ENCODE measurements around the gene TEKT2. TPM values are rescaled to one million over a fixed set of nuclear protein-coding genes. Genes with fewer than 3 reads are reported as not detected.

Gene TEKT2
- total and polyA plus RNA-seq, 8 donors = 1.3 to 17.6 (median 1.7) TPM

DNA sequence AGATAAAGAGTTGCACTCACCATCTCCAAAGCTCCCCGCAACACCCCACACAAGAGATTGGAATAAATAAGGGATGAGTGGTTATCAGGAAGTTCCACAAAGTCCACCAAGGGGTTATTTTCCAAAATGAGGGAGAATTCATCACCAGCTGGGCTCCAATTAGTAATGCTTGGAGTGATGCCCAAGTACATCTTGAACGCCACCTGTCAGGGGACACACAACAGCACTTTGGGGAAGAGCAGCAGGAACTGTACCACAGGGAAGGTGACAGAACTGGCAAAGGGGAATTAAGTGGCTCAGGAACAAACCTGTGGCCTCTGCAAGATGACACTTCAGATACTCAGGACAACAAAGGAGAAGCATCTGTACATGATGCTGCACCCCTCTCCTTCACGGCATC, 53.9 kb downstream of the TEKT2 start:
- 91 to 93% methylated on average over 3 of the region's 3 CpGs for WGBS, 2 donors
- H3K4me1 ChIP-seq = peaks cover 3 to 11% (median 5%) of the 10 kb centered on the region in 3 donors
- intact Hi-C loops (cut with DNase I) = no loop called here
- TF ChIP-seq, protein P1, sequence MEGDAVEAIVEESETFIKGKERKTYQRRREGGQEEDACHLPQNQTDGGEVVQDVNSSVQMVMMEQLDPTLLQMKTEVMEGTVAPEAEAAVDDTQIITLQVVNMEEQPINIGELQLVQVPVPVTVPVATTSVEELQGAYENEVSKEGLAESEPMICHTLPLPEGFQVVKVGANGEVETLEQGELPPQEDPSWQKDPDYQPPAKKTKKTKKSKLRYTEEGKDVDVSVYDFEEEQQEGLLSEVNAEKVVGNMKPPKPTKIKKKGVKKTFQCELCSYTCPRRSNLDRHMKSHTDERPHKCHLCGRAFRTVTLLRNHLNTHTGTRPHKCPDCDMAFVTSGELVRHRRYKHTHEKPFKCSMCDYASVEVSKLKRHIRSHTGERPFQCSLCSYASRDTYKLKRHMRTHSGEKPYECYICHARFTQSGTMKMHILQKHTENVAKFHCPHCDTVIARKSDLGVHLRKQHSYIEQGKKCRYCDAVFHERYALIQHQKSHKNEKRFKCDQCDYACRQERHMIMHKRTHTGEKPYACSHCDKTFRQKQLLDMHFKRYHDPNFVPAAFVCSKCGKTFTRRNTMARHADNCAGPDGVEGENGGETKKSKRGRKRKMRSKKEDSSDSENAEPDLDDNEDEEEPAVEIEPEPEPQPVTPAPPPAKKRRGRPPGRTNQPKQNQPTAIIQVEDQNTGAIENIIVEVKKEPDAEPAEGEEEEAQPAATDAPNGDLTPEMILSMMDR (IDR thresholded peaks at IDR 0.05) = no peak
- H3K9me3 ChIP-seq = no peaks in the 10 kb centered on the region
- H3K36me3 ChIP-seq = peaks cover 0 to 23% (median 4%) of the 10 kb centered on the region in 3 donors
- no peaks in the 10 kb centered on the region for H3K27me3 ChIP-seq
- no peak for FAIRE-seq
- no peak for DNase-seq
- no peak overlapping the region for H3K4me3 ChIP-seq
- ATAC-seq = no peak
- no peak overlapping the region for H3K27ac ChIP-seq

Other genes starting within 250 kb of the TEKT2 start
- 10 to 100 TPM; 10.2 to 18.7 (median 13.2) TPM for gene AGO1, start 200.9 kb upstream of the TEKT2 start, total RNA-seq
- 1 to 10 TPM; 2.7 to 3.3 TPM for gene AGO1, start 200.9 kb upstream of the TEKT2 start, polyA plus RNA-seq
- 10 to 100 TPM in 3 of 6 donors, 1 to 10 TPM in 3; 7.7 to 16.6 (median 9.9) TPM for gene AGO3, start 153.0 kb upstream of the TEKT2 start, total RNA-seq
- gene AGO3, start 153.0 kb upstream of the TEKT2 start, polyA plus RNA-seq = 1 to 10 TPM; 2.2 to 2.8 TPM
- 10 to 100 TPM in 2 of 6 donors, 1 to 10 TPM in 4; 6.1 to 13.2 (median 8.4) TPM for gene ADPRS, start 4.8 kb downstream of the TEKT2 start, total RNA-seq
- gene ADPRS, start 4.8 kb downstream of the TEKT2 start, polyA plus RNA-seq = 10 to 100 TPM; 14.9 to 28.8 TPM
- gene COL8A2, start 41.1 kb downstream of the TEKT2 start, total RNA-seq = 1 to 10 TPM in 2 of 6 donors, under 1 TPM in 4; 0.12 to 3.3 (median 0.34) TPM
- gene COL8A2, start 41.1 kb downstream of the TEKT2 start, polyA plus RNA-seq = under 1 TPM; 0.31 to 0.42 TPM
- 10 to 100 TPM; 24.6 to 29.5 (median 27.0) TPM for gene TRAPPC3, start 65.4 kb downstream of the TEKT2 start, total RNA-seq
- 10 to 100 TPM; 21.8 to 41.5 TPM for gene TRAPPC3, start 65.4 kb downstream of the TEKT2 start, polyA plus RNA-seq
- gene MAP7D1, start 72.1 kb downstream of the TEKT2 start, total RNA-seq = 10 to 100 TPM; 12.5 to 39.3 (median 15.8) TPM
- 10 to 100 TPM; 26.4 to 36.0 TPM for gene MAP7D1, start 72.1 kb downstream of the TEKT2 start, polyA plus RNA-seq
- gene THRAP3, start 140.3 kb downstream of the TEKT2 start, total RNA-seq = 10 to 100 TPM; 24.0 to 54.7 (median 34.8) TPM
- gene THRAP3, start 140.3 kb downstream of the TEKT2 start, polyA plus RNA-seq = 10 to 100 TPM; 17.0 to 27.5 TPM
- 1 to 10 TPM in 2 of 6 donors, under 1 TPM in 4; 0.41 to 1.7 (median 0.58) TPM for gene SH3D21, start 222.3 kb downstream of the TEKT2 start, total RNA-seq
- 1 to 10 TPM; 1.7 to 2.6 TPM for gene SH3D21, start 222.3 kb downstream of the TEKT2 start, polyA plus RNA-seq
- 10 to 100 TPM in 1 of 6 donors, 1 to 10 TPM in 5; 3.3 to 11.4 (median 3.9) TPM for gene EVA1B, start 239.6 kb downstream of the TEKT2 start, total RNA-seq
- 10 to 100 TPM; 13.3 to 14.0 TPM for gene EVA1B, start 239.6 kb downstream of the TEKT2 start, polyA plus RNA-seq